SIG-M5 treated with dmso at 0.1 percent for 504 hours (cell line): ENCODE data around the gene DNAH14.

Source experiments
- DNase-seq: peaks from one replicate; lab custom pipeline; 2025; ENCODE audit not compliant: unreplicated experiment; lab: John Stamatoyannopoulos, UW

The DNAH14 gene

DNA sequence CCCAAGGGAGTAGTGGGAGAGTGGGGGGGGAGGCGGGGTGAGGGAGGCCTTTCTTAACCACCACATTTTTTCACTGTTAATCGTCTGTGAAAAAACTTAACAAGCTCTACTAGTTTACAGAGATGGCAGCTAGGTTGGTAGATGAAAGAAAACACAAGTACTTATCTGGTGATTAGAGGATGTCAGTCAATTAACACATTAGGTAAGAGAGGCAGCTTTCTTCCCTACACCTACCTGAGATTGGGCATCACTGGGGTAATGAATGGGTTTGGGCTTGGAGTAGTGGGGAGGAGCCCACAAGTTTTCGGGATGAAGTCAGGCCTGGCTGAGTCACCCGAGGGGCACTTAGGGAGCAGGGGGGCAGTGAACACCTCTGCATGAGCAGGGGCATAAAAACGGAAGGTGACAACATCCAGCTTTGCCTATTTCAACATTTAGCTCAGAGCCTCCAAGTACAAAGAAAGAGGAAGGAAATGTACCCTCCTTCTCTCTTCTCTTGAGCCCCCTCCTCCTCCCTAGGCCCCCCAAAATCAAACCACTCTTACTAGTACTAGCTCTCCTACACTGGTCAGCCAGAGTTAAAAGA is 495.8 kb downstream of the DNAH14 start:
- DNase-seq, result peak; percentile 95

DNA sequence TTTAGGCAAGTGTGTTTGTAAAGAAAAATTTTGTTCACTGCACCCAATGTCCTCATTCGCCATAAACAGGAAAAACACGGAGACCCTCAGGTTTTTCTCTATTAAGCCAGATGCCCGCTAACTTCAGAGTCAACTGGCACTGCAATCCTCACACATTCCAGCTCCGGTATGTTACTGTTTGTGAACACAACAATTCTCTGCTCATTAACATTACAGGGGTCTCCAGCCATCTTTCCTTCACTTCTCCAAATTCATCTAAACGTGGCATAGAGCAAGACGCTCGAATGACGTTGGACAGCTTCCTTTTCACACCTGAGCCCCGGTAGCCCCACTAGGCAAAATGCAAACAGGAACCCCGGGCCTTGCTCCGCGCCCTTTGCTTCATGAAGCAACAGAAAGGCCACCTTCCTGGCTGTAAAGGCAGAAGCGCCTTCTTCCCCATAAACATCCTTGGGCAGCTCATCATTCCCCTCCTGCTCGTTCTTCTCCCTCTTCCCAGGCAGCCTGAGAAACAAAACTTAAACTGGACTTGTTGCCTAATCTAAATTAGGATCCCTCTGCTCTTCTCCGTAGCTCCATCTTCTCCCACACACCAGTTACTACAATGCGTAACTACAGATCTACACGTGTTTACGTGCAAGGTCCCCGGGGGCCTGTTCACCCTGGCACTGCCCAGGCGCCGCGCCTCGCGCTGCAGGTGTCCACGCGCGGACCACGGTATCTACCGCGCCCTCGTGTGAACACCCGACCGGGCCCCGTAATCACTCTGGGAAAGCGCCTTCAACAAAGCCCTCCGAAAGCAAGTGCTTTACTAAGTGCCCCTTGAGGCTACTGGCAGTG is 497.1 kb downstream of the DNAH14 start:
- peak; percentile 65 for DNase-seq

DNA sequence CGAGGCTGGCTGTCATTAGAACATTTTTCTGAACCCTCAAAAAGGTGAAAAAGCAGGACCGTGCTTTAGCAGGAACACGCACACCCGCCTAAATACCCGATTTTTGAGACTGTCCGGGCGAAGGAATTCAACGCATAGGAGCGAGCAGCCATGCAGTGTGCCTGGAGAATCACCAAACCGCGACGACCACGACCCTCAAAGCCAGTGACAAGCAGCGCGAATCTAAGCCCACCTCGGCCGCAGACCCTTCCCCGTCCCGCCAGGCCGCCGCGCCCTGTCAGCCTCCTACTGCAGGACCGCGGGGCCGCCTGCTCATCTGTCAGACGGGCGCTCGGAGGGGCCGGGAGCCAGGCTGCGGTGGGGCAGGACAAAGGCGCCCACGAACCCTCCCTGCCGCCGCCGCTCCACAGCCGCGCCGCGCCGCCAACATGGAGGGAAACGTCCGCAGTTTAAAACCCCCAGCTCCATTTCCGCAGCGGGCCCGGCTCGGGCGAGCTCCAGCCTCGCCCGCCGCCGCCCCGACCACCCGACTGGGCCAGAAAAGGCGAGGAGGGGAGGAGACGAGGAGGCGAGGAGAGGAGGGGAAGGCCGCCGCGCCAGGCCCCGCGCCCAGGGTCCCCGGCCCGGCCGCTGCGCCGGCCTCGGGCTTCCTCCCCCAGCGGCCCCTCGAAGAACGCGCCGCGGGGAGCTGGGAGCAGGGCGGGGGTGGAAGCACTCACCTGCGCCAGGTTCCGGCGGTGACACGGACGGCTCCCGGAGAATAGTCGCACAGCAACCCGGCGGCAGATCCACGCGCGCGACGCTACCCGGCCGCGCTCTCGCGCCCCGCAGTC is 498.0 kb downstream of the DNAH14 start, which contains the start of gene LBR:
TSS of gene LBR (minus strand) at position 804 of the 833 bp plus-strand sequence. CDS start 3,963 bp downstream, outside the sequence.
- DNase-seq, result no peak

- peak; percentile 94 for DNase-seq
These were observed 498.8 kb downstream of the DNAH14 start for GRCh38 chr1:225428068-225428880.

GRCh38 chr1:225428881-225429455 is 499.5 kb downstream of the DNAH14 start:
- DNase-seq, result peak; percentile 97

- DNase-seq, result no peak
These were observed 500.8 kb downstream of the DNAH14 start for GRCh38 chr1:225430301-225430700.

DNA sequence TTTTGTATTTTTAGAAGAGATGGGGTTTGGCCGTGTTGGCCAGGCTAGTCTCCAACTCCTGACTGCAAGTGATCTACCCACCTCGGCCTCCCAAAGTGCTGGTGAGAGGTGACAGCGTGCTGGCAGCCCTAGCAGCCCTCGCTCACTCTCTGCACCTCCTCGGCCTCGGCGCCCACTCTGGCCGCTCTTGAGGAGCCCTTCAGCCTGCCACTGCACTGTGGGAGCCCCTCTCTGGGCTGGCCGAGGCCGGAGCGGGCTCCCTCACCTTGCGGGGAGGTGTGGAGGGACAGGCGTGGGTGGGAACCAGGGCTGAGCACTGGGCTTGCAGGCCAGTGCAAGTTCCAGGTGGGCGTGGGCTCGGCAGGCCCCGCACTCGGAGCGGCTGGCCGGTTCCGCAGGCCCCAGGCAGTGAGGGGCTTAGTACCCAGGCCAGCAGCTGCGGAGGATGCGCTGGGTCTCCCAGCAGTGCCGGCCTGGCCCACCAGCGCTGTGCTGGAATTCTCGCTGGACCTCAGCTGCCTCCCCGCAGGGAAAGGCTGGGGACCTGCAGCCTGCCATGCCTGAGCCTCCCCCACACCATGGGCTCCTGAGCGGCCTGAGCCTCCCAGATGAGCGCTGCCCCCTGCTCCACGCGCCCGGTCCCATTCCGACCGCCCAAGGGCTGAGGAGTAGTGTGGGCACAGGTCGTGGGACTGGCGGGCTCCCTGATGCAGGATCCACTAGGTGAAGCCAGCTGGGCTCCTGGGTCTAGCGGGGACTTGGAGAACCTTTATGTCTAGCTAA is 501.8 kb downstream of the DNAH14 start:
- DNase-seq, result no peak

GRCh38 chr1:225434046-225434445 is 504.6 kb downstream of the DNAH14 start:
- no peak for DNase-seq

- DNase-seq, result no peak
These were observed 505.6 kb downstream of the DNAH14 start for GRCh38 chr1:225435076-225435475.

GRCh38 chr1:225435487-225435886 is 506.0 kb downstream of the DNAH14 start:
- DNase-seq, result no peak

GRCh38 chr1:225435957-225436392 is 506.5 kb downstream of the DNAH14 start:
- no peak for DNase-seq

DNA sequence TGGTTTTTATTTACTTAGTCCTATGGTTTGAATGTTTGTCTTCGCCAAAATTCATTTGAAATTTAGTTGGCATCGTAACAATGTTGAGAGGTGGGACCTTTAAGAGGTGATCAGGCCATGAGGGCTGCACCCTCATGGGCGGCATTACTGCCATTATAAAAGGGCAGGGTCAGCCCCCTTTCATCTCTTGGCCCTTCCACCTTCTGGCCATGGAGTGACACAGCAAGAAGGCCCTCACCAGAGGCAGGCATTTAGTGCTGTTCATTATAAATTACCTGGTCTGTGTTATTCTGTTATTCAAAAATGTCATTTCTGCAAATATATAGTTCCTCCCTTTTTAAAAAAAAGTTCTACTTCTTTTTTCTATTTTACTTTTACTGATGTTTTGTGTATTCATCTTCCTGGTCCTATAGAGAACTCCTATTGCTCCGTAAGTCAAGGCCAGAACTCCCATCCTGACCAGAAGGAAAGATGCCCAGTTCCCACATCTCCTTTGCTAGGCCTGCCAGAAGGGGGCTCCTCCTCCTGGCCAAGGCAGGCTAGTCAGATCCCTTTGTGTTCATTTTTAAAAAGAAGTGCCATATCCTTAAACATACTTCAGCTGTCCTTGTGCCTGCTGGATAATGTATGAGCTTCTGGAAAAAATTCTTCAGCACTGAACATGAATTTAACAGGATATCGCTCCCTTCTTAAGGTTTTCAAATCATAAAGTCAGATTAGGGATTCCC is 508.4 kb downstream of the DNAH14 start:
- peak; percentile 48 for DNase-seq

DNA sequence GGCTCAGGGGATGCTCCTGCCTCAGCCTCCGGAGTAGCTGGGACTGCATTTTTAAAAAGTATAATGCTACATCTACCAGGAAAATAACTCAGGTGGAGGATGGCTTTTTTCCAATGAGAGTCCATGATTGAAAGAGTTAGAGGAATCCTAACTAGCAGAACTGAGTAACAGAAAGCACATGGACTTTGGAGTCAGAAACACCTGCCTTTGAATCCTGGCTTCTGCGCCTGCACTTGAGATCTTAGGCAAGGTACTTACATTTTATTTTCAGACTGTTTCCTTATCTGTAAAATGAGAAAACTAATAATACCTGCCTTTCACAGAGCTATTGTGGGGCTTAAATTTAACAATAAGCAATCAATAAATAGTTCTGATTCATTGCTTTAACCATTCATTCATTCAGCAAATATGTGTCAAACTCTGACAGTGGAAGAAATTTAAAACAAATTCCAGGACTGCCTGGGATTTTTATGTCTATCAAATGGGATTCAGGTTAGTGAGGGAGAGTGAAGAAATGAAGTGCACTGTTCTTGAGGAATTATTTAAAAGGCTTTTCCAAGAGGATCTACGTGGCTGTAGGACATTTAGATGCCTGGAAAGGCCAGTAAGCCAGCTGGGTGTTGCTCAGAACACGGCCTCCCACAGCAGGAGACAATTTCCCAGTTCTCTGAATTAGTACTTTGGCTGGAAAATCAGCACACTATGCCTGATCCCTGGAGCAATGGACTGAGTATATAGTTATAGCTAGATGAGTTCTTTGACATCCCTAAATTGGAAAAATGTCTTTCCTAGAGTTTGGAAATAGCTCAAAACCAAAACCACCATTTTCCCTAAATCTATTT is 511.1 kb downstream of the DNAH14 start:
- DNase-seq, result no peak

GRCh38 chr1:225441314-225442122 is 512.0 kb downstream of the DNAH14 start:
- DNase-seq, result no peak

DNA sequence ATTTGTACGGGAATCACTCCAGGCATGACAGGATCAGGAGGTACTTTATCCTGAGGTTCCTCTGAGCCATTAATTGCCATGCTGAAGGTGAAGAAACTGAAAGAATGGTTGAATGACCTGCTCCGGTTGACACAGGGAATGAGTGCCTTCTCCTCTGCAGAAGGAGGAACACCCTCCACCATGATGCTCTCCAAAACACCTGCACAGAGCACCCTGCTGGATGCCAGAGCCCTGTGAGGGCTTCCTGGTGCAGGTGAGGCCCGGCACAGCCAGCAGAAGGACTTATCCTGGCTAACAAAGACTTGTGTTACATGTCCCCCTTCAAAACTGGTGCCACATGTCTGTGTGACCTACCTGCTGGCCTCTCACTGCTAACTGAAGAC is 512.6 kb downstream of the DNAH14 start:
- no peak for DNase-seq

DNA sequence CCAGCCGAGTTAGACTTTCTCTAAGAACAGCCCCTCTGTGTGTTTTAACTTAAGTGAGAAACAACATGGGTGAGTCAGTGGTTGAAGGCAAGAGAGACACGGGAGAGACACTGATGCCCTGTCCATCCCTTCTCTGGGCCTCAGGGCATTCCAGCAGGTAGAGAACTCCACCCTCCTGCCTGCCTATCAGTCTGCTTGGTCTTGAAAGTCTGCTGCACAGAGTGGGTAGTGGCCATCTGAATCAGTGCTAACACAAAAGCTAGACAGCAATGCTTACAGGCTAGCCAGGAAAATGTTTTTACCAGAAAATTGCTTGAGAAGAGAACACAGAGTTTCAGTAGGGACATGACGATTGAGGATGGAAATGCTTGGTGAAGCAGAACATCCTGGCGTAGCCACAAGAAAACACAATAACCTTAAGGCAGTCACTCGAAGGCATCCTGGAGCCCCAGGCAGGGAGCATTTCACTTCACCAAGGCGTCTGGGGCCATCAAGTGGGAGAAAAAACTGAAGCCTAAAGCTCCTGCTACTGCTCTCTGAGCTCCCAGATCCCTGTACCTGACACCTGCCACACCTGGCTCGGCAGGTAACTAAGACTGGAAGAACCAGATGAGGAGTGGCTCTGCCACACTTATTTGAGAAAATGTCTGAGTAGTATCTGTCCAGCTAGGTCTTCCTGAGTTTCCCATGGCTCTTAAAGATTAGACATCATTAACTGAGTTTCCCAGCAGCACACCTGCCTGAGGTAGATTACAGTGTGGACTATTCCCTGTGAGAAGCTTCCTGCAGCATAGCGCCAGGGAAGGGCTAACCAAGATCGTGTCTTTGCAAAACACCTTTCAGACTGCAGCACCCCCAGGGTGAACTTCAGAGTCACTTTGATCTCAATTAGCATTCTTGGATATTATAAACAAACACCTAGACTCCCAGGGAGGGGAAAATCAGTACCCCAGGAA is 516.4 kb downstream of the DNAH14 start:
- DNase-seq, result no peak
